Measurements from ENCODE around the gene NOTCH3.

The NOTCH3 gene

DNA sequence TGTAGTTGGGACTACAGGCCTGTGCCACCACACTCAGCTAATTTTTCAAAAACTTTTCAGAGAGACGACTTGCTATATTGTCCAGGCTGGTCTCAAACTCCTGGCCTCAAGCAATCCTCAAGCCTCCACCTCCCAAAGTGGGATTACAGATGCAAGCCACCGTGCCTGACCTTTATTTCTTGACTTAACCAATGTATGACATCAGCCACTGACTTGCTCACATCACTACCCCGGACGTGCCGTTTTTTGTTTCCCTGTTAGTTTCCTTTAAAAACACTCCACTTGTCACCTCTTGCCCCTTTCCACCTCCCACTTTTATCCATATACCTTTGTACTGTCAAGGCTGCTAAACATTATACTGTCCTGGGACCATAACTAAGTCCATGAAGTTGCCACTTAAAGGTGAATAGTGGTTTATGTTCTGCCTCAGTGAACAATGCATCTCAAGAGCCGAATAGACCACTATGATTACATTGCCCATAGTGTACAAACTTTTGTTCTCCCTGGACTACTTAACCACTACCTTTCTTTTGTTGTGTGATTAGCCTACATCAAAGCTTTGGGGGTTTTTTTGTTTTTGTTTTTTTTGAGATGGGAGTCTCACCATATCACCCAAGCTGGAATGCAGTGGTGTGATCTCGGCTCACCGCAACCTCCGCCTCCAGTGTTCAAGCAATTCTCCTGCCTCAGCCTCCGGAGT is 33.8 kb upstream of the NOTCH3 start:
- TF ChIP-seq, protein P1, sequence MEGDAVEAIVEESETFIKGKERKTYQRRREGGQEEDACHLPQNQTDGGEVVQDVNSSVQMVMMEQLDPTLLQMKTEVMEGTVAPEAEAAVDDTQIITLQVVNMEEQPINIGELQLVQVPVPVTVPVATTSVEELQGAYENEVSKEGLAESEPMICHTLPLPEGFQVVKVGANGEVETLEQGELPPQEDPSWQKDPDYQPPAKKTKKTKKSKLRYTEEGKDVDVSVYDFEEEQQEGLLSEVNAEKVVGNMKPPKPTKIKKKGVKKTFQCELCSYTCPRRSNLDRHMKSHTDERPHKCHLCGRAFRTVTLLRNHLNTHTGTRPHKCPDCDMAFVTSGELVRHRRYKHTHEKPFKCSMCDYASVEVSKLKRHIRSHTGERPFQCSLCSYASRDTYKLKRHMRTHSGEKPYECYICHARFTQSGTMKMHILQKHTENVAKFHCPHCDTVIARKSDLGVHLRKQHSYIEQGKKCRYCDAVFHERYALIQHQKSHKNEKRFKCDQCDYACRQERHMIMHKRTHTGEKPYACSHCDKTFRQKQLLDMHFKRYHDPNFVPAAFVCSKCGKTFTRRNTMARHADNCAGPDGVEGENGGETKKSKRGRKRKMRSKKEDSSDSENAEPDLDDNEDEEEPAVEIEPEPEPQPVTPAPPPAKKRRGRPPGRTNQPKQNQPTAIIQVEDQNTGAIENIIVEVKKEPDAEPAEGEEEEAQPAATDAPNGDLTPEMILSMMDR (IDR thresholded peaks at IDR 0.05) = no peak

DNA sequence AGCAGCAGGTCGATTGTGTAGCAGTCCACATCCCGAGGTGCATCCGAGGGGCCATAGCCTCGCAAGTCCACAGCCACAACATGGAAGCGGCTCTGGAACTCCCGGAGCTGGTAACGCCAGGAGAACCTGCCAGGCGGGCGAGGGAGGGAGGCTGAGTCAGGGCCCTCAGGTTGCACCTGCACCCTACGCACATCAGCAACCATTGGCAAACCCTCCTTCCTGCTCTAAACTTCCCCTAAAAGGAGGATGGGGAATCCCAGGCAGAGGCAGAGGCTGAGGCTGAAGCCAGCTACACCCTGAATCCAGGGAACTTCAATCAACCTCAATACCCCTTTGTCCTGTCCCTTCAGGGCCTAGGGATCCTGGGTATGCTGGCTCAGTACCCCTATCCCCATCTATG is 30.5 kb upstream of the NOTCH3 start:
- TF ChIP-seq, protein P1 (IDR thresholded peaks at IDR 0.05) = no peak

DNA sequence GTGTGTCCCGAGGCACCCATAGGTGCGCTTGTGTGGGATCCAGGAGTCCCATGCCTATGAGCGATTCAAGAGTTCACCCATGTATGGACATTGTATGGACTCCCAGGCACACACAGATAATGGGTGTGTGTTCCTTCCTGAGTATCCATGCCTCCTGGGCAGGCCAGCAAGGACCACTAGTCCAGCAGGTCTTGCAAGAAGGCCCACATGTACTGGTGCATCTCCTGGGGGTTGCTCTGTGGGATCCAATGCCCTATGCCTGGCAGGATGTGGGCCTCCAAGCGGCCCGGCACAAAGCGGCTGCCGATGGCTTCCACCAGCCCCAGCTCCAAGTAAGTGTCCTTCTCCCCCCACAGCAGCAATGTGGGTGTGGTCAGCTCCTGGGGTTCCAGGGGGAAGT is 26.5 kb upstream of the NOTCH3 start:
- TF ChIP-seq, protein P1 (IDR thresholded peaks at IDR 0.05) = no peak

DNA sequence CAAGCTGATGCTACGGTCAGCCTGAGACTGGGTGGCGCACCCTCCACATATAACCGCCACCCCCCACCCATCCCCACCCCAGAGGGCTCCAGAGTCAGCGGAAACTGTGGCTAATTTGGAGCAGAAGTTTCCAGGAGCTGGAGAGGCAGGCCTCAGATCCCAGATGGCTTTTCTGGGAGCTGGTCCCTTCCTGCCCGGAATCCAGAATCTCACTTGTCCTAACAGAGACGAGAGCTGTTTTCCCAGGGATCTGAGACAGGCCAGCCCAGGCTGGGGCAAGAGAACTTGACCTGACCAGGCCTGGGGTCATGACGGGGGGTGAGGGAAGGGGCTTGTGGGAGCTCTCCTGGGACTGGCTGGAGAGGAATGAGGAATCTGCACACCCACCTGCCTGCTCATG is 25.0 kb upstream of the NOTCH3 start:
- TF ChIP-seq, protein P1 (IDR thresholded peaks at IDR 0.05) = no peak

DNA sequence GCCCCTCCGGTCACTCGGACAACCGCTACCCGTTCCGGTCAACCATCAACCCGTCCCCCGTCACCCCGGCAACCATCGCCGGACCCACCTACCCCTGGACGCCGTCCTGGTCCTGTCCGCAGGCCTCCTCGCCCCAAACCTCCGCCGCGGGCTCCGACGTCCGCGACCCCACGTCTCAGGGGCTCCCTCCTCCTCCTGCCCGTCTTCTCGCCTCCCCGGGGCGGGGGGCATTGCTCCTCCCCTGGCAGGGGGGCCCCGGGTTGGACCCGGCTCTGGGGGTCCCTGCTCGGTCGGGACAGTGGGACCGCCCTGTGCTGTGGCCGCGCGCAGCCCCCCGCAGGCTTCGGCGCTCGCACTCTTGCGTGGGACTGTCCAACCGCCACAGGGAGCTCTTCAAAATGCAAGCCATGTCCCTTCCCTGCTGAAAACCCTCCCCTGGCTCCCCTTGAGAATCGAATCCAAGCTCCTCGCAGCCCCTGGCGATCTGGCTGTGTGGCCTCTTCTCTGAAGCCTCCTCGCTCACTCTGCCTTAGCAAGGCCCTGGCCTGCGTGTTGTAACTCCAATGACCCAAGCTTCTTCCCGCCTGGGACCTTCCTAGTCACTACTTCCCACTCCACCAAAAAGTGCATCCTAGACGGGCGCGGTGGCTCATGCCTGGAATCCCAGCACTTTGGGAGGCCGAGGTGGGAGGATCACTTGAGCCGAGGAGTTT is 23.0 kb upstream of the NOTCH3 start:
- TF ChIP-seq, protein P1 (IDR thresholded peaks at IDR 0.05) = no peak

DNA sequence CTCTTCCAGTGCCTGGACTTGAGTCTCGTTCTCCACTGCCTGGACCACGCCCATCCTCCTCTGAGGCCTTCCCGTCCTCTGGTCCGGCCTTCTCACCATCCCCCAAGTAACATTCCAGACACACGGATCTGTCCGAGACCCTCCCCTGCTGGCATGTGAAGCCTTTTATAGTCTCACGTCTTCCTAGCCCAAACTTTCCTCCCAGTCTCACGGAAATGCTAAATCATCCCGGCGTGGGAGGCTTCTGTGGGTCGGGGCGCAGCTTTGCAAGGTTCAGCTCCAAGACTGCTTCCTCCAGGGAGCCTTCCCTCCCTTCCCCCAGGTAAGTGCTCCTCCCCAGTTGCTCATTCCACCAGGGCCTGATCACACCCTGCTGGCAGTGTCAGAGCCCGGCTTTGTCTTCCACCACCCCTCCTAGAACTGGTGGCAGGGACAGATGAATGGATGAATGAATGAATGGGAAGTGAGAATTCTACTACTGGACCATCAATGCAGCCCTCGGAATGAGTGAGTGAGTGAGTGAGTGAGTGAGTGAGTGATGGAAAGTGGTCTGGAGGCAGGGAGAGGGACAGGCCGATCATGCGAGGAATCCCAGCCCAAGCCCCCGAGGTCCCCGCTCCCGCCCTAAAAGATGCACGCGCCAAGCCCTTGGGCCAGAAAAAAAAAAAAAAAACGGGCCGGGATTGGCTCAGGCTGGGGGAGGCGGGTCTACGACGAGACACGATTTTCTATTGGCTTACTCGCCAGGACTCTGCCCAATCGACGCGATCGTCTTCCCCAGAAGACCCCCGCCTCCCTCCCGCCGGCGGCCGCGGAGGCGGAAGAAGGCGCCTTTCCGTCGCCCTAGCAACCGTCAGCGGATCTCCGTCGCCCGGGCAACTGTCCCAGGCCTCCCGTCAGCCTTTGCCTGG is 22.2 kb upstream of the NOTCH3 start:
- TF ChIP-seq, protein P1 (IDR thresholded peaks at IDR 0.05) = no peak

DNA sequence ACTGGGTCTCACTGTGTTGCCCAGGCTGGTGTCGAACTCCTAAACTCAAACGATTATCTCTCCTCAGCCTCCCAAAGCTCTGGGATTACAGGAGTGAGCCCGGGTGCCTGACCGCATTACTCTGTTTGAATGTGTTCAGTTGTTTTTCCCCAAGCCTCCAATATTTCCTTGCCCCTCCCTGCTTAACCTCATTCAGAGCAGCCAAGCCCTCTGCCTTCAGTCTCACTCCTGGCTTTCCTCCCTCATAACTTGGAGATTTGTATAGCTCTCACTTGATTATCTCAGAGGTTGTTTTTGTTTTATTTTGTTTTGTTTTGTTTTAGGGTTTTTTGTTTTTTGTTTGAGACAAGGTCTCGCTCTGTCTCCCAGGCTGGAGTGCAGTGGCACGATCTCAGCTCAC is 20.0 kb upstream of the NOTCH3 start:
- TF ChIP-seq, protein P1 (IDR thresholded peaks at IDR 0.05) = no peak

All from LNCAP (cell line).